IMR-90 (cell line): ENCODE measurements around the gene AP3B1. TPM values are rescaled to one million over a fixed set of nuclear protein-coding genes. Genes with fewer than 3 reads are reported as not detected.

Experiments
- ATAC-seq: fragments of 200-7000 bp; cut with Tn5 transposase; 2 replicates; pipeline ENCODE4 v1.9.1; 2020; ENCODE audit warnings: low read depth, mild to moderate bottlenecking, moderate library complexity
- BruUV-seq: library from RNA; stranded (reverse); fragments of 400-500 nt; replicated peaks from 2 replicates; lab custom pipeline; 2021; lab: Mats Ljungman, UMichigan
- CTCF ChIA-PET: fragments of 300-600 bp; formaldehyde crosslinking; extraction: SDS; loops from one replicate; lab custom pipeline; 2021; ENCODE audit warnings: antibody characterized with exemption; lab: Yijun Ruan, JAX
- POLR2A ChIA-PET: fragments of 300-600 bp; sonication (Branson Sonifier 250); formaldehyde crosslinking; loops from one replicate; lab custom pipeline; 2022; ENCODE audit warnings: antibody characterized with exemption; ENCODE audit not compliant: unreplicated experiment; lab: Charles Lee
- DNase-seq: peaks from one replicate; pipeline ENCODE4 v3.0.0; 2013
- H2AFZ ChIP-seq: replicated peaks from 2 replicates; pipeline ENCODE3; 2013; ENCODE audit warnings: low read length, mild to moderate bottlenecking; ENCODE audit not compliant: poor library complexity
- H2AK5ac ChIP-seq: 2 replicates; pipeline ENCODE4 v1.6.1; 2013; ENCODE audit warnings: low read depth, low read length, inconsistent platforms
- H2AK9ac ChIP-seq: replicated peaks from 2 replicates; pipeline ENCODE3; 2013; ENCODE audit warnings: mild to moderate bottlenecking, low read depth, low read length, moderate library complexity; ENCODE audit not compliant: poor library complexity
- H2BK120ac ChIP-seq: 2 replicates; pipeline ENCODE4 v1.6.1; 2013; ENCODE audit warnings: low read depth, low read length, inconsistent platforms
- H2BK15ac ChIP-seq: 3 replicates; pipeline ENCODE4 v1.6.1; 2013; ENCODE audit warnings: low read depth, low read length, inconsistent platforms
- H2BK20ac ChIP-seq: 2 replicates; pipeline ENCODE4 v1.6.1; 2013; ENCODE audit warnings: low read depth, mild to moderate bottlenecking, inconsistent platforms, low read length, moderate library complexity
- H2BK5ac ChIP-seq: 2 replicates; pipeline ENCODE4 v1.6.1; 2013; ENCODE audit warnings: mild to moderate bottlenecking, low read depth, low read length, inconsistent platforms; ENCODE audit not compliant: poor library complexity, severe bottlenecking
- H3K14ac ChIP-seq: replicated peaks from 2 replicates; pipeline ENCODE4 v1.6.1; 2013; ENCODE audit warnings: low read depth, low read length, inconsistent platforms
- H3K18ac ChIP-seq: 2 replicates; pipeline ENCODE4 v1.6.1; 2013; ENCODE audit warnings: low read depth, low read length, control low read depth
- H3K23ac ChIP-seq: 2 replicates; pipeline ENCODE4 v1.6.1; 2013; ENCODE audit warnings: low read depth, low read length, inconsistent platforms
- H3K27ac ChIP-seq: 2 replicates; pipeline ENCODE4 v1.5.1; 2013; ENCODE audit warnings: mild to moderate bottlenecking, control low read depth, low read length; ENCODE audit not compliant: insufficient read depth
- H3K27me3 ChIP-seq: 2 replicates; pipeline ENCODE4 v1.6.1; 2013; ENCODE audit warnings: low read length; ENCODE audit not compliant: control insufficient read depth, insufficient read depth
- H3K36me3 ChIP-seq: 2 replicates; pipeline ENCODE4 v1.6.1; 2013; ENCODE audit warnings: low read length, mixed read lengths; ENCODE audit not compliant: control insufficient read depth, insufficient read depth
- H3K4ac ChIP-seq: 2 replicates; pipeline ENCODE4 v1.6.1; 2013; ENCODE audit warnings: low read depth, low read length, inconsistent platforms
- H3K4me1 ChIP-seq: 2 replicates; pipeline ENCODE4 v1.6.1; 2013; ENCODE audit warnings: low read length, mixed read lengths; ENCODE audit not compliant: control insufficient read depth, insufficient read depth
- H3K4me2 ChIP-seq: 2 replicates; pipeline ENCODE4 v1.6.1; 2013; ENCODE audit warnings: low read depth, mild to moderate bottlenecking, control low read depth, low read length, moderate library complexity
- H3K4me3 ChIP-seq: 2 replicates; pipeline ENCODE4 v1.5.1; 2013; ENCODE audit warnings: low read depth, mild to moderate bottlenecking, control low read depth, low read length, moderate library complexity; ENCODE audit not compliant: insufficient read depth
- H3K56ac ChIP-seq: 2 replicates; pipeline ENCODE4 v1.6.1; 2013; ENCODE audit warnings: low read length, inconsistent platforms; ENCODE audit not compliant: insufficient read depth; ENCODE audit errors: extremely low read depth
- H3K79me1 ChIP-seq, 2 experiments: 2 replicates each; pipeline ENCODE4 v1.6.1; 2013; ENCODE audit warnings: low read length in 2 of 2, inconsistent platforms in 1 of 2, low read depth in 1 of 2
- H3K9ac ChIP-seq: 2 replicates; pipeline ENCODE4 v1.6.1; 2013; ENCODE audit warnings: low read depth, low read length, control low read depth
- H3K9me1 ChIP-seq: 2 replicates; pipeline ENCODE4 v1.6.1; 2013; ENCODE audit warnings: low read length, inconsistent platforms; ENCODE audit not compliant: insufficient read depth
- H3K9me3 ChIP-seq: 2 replicates; pipeline ENCODE4 v1.6.1; 2013; ENCODE audit warnings: low read length; ENCODE audit not compliant: control insufficient read depth, insufficient read depth
- H4K20me1 ChIP-seq: 2 replicates; pipeline ENCODE4 v1.6.1; 2013; ENCODE audit warnings: low read length, inconsistent platforms; ENCODE audit not compliant: insufficient read depth
- H4K5ac ChIP-seq: 2 replicates; pipeline ENCODE4 v1.6.1; 2013; ENCODE audit warnings: mild to moderate bottlenecking, low read depth, low read length, control low read depth
- H4K8ac ChIP-seq, 2 experiments: 2 replicates each; pipeline ENCODE4 v1.6.1; 2013; ENCODE audit warnings: low read depth in 2 of 2, low read length in 2 of 2, control low read depth in 1 of 2, inconsistent platforms in 1 of 2
- H4K91ac ChIP-seq: 2 replicates; pipeline ENCODE4 v1.6.1; 2013; ENCODE audit warnings: low read depth, low read length, inconsistent platforms; ENCODE audit not compliant: insufficient read depth
- BHLHE40 ChIP-seq: fragments of 150-350 bp; IDR thresholded peaks from 2 replicates; pipeline ENCODE4 v1.6.1; 2016; ENCODE audit warnings: mild to moderate bottlenecking, low read depth, low read length
- CEBPB ChIP-seq: IDR thresholded peaks from 2 replicates; pipeline ENCODE4 v1.6.1; 2012; ENCODE audit warnings: low read depth, low read length, improper control_type of control experiment
- CHD1 ChIP-seq: IDR thresholded peaks from 2 replicates; pipeline ENCODE4 v1.6.1; 2012; ENCODE audit warnings: low read depth, low read length, improper control_type of control experiment
- CTCF ChIP-seq: conservative IDR thresholded peaks from 2 replicates; pipeline ENCODE4 v1.5.1; 2012; ENCODE audit warnings: mild to moderate bottlenecking, low read depth, low read length, improper control_type of control experiment
- ELK1 ChIP-seq: fragments of 150-350 bp; IDR thresholded peaks from 2 replicates; pipeline ENCODE4 v1.6.1; 2016; ENCODE audit warnings: low read depth, mild to moderate bottlenecking, low read length, moderate library complexity, borderline replicate concordance
- FOS ChIP-seq: fragments of 150-350 bp; IDR thresholded peaks from 2 replicates; pipeline ENCODE4 v1.6.1; 2016; ENCODE audit warnings: low read depth, low read length
- MAFK ChIP-seq: IDR thresholded peaks from 2 replicates; pipeline ENCODE4 v1.6.1; 2012; ENCODE audit warnings: low read depth, low read length, improper control_type of control experiment
- MAZ ChIP-seq: IDR thresholded peaks from 2 replicates; pipeline ENCODE4 v1.6.1; 2012; ENCODE audit warnings: low read depth, mild to moderate bottlenecking, low read length, improper control_type of control experiment, moderate library complexity, borderline replicate concordance
- MXI1 ChIP-seq: IDR thresholded peaks from 2 replicates; pipeline ENCODE4 v1.6.1; 2012; ENCODE audit warnings: low read depth, mild to moderate bottlenecking, low read length, moderate library complexity, borderline replicate concordance
- NFE2L2 ChIP-seq: fragments of 150-350 bp; IDR thresholded peaks from 2 replicates; pipeline ENCODE4 v1.6.1; 2016; ENCODE audit warnings: low read depth, mild to moderate bottlenecking, low read length
- POLR2A ChIP-seq: IDR thresholded peaks from 2 replicates; pipeline ENCODE4 v1.6.1; 2012; ENCODE audit warnings: mild to moderate bottlenecking, low read depth, low read length
- RAD21 ChIP-seq: IDR thresholded peaks from 2 replicates; pipeline ENCODE4 v1.6.1; 2012; ENCODE audit warnings: low read length, improper control_type of control experiment
- RCOR1 ChIP-seq: IDR thresholded peaks from 2 replicates; pipeline ENCODE4 v1.6.1; 2012; ENCODE audit warnings: mild to moderate bottlenecking, low read length, improper control_type of control experiment; ENCODE audit not compliant: insufficient replicate concordance
- RFX5 ChIP-seq: IDR thresholded peaks from 2 replicates; pipeline ENCODE4 v1.8.0; 2012; ENCODE audit warnings: low read depth, mild to moderate bottlenecking, low read length, moderate library complexity
- SMC3 ChIP-seq: fragments of 150-350 bp; IDR thresholded peaks from 2 replicates; pipeline ENCODE4 v1.6.1; 2016; ENCODE audit warnings: low read depth, mild to moderate bottlenecking, antibody characterized with exemption, low read length, moderate library complexity
- USF2 ChIP-seq: fragments of 150-350 bp; IDR thresholded peaks from 2 replicates; pipeline ENCODE4 v1.6.1; 2017; ENCODE audit warnings: mild to moderate bottlenecking, antibody characterized with exemption, low read length, low read depth
- WGBS, 2 experiments: methylation state at CpG; one replicate each; pipeline versions ENCODE4 v1.1.5 to v1.1.7; 2013; ENCODE audit warnings: missing lambda C conversion rate in 2 of 2; ENCODE audit not compliant: insufficient read length in 1 of 2; ENCODE audit errors: extremely low coverage in 2 of 2; 5-methylcytosine and 5-hydroxymethylcytosine counted together
- dilution Hi-C: fragments of 300-500 bp; cut with HindIII; formaldehyde crosslinking; loops from one replicate; pipeline ENCODE4 v1.14.3; 2018; ENCODE audit warnings: low sequenced_read_pairs; ENCODE audit not compliant: unreplicated experiment
- in situ Hi-C: fragments of 300-500 bp; cut with MboI; formaldehyde crosslinking; loops from 3 replicates; pipeline ENCODE4 v1.14.3; 2019; ENCODE audit warnings: low sequenced_read_pairs, inconsistent platforms, mixed read lengths
- intact Hi-C: fragments of 100-400 bp; cut with micrococcal nuclease; formaldehyde crosslinking; loops from 2 replicates; pipeline ENCODE4 v1.10.0; 2022
- polyA plus RNA-seq, 3 experiments: library from polyadenylated mRNA; depleted of rRNA; stranded (reverse); fragments of >200 nt; gene quantifications; 2 replicates each; pipeline ENCODE4 v1.2.3, GENCODE V29; 2012; ENCODE audit warnings: low replicate concordance in 1 of 3
- total RNA-seq: library from RNA; depleted of rRNA; stranded (reverse); fragments of >200 nt; gene quantifications from 2 replicates; pipeline ENCODE4 v1.2.3, GENCODE V29; 2012

Gene AP3B1
- total and polyA plus RNA-seq, 2 of the 4 experiments (the other 2 are of a cell fraction) = 33.1 to 59.0 TPM

GRCh38 chr5:78065663-78066062 is 228.8 kb downstream of the AP3B1 start:
- Histone ChIP-seq H4K5ac (no peak overlapping the region), H2BK15ac (no peak overlapping the region), H3K4me3 (no peak overlapping the region), H3K27ac (no peak overlapping the region), H3K79me1 (peaks cover 0 to 3% of the 10 kb centered on the region in 2 experiments; a peak in 1 of 4 replicates), H3K9me3 (no peaks in the 10 kb centered on the region), H3K4ac (no peak overlapping the region), H3K9ac (no peak overlapping the region), H3K56ac (no peak overlapping the region), H2BK20ac (no peak overlapping the region), H4K8ac (no peak overlapping the region), H2BK120ac (no peak overlapping the region), H3K9me1 (no peaks in the 10 kb centered on the region), H3K27me3 (no peaks in the 10 kb centered on the region), H3K36me3 (peaks cover 2% of the 10 kb centered on the region), H3K23ac (no peak overlapping the region), H2AFZ (no peak overlapping the region), H2AK5ac (no peak overlapping the region), H3K4me2 (no peak overlapping the region), H2BK5ac (no peak overlapping the region), H3K18ac (no peak overlapping the region), H3K14ac (no peak overlapping the region), H2AK9ac (no peak overlapping the region), H3K4me1 (no peaks in the 10 kb centered on the region), H4K20me1 (no peaks in the 10 kb centered on the region; the same call in 1 of the 2 replicates), H4K91ac (no peak overlapping the region)
- DNase-seq = no peak
- WGBS, 2 experiments = no CpG with 5 or more reads among the region's 5 CpGs
- intact Hi-C loops = no loop called here
- dilution Hi-C loops = no loop called here
- BruUV-seq = no TSS peak
- ATAC-seq = no peak
- ChIA-PET CTCF (interaction anchor here (0.8 kb wide), 1 partner anchor 58 kb away, joined by 3 read pairs; no protein-coding TSS in a partner anchor), POLR2A (no interaction called here)
- in situ Hi-C loops = no loop called here
- TF ChIP-seq RAD21 (no peak), CHD1 (no peak), RFX5 (no peak), BHLHE40 (no peak), MXI1 (no peak), RCOR1 (no peak), NFE2L2 (no peak), MAFK (no peak), FOS (no peak), ELK1 (no peak), USF2 (no peak), MAZ (no peak), CTCF (no peak), CEBPB (no peak), POLR2A (no peak), SMC3 (no peak)
